AG09309 (cell line): ENCODE results near the gene RHCG.

Experiments used
- DNase-seq: peaks from one replicate; pipeline ENCODE4 v3.0.0-alpha.2; 2010; ENCODE audit warnings: low read depth
- H3K4me3 ChIP-seq: 2 replicates; pipeline ENCODE4 v1.5.1; 2011; ENCODE audit warnings: mild to moderate bottlenecking, low read depth, low read length, moderate library complexity; ENCODE audit not compliant: control insufficient read depth
- TF ChIP-seq, protein P1 (sequence below): IDR thresholded peaks from 2 replicates; pipeline ENCODE4 v1.5.1; 2011; ENCODE audit warnings: mild to moderate bottlenecking, low read depth, low read length, inconsistent platforms; ENCODE audit not compliant: insufficient read depth, control insufficient read depth; ENCODE audit errors: missing control alignments

The RHCG gene

DNA sequence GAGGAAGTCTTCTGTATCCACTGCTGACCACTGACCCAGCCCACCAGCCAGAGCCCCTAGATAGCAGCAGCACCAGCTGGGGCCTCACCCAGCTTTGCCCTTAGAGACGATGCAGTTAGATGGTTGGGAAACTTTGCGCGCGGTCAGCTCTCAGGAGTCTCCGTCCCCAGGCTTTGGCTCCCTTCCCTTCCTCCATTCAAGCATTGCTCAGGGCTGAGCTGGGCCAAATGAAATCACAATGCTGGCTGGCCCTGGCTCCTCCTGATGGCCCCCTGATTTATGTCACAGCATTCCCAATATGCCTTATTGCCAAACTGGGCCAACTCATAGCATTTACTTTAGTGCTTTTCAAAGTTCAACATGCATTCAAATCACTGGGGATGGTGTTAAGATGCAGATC is 34.6 kb upstream of the RHCG start:
- DNase-seq: no peak
- no peak overlapping the region for H3K4me3 ChIP-seq
- TF ChIP-seq, protein P1, sequence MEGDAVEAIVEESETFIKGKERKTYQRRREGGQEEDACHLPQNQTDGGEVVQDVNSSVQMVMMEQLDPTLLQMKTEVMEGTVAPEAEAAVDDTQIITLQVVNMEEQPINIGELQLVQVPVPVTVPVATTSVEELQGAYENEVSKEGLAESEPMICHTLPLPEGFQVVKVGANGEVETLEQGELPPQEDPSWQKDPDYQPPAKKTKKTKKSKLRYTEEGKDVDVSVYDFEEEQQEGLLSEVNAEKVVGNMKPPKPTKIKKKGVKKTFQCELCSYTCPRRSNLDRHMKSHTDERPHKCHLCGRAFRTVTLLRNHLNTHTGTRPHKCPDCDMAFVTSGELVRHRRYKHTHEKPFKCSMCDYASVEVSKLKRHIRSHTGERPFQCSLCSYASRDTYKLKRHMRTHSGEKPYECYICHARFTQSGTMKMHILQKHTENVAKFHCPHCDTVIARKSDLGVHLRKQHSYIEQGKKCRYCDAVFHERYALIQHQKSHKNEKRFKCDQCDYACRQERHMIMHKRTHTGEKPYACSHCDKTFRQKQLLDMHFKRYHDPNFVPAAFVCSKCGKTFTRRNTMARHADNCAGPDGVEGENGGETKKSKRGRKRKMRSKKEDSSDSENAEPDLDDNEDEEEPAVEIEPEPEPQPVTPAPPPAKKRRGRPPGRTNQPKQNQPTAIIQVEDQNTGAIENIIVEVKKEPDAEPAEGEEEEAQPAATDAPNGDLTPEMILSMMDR: no peak

DNA sequence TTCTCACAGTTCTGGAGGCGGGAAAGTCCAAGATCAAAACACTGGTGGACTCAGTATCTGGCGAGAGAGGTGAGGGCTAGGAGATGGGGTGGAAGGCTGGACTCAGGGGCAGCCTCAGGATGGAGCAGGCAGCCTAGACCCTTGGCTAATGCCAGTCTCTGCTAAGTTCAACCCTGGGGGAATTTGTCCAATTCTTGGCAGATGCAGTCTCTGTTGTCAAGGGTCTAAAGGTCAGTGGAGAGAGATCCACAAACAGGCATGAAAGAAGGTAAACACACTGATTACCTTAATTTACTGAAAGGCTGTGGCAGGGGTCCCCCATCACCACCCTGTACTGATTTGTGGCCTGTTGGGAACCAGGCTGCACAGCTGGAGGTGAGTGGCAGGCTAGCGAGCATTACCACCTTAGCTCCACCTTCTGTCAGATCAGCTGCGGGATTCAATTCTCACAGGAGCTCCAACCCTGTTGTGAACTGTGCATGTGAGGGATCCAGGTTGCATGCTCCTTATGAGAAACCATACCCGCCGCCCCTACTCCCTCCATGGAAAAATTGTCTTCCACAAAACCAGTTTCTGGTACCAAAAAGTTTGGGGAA is 32.5 kb upstream of the RHCG start:
- no peak overlapping the region for H3K4me3 ChIP-seq
- TF ChIP-seq, protein P1: no peak
- no peak for DNase-seq

- TF ChIP-seq, protein P1: no peak
- DNase-seq: no peak
These were observed 30.4 kb upstream of the RHCG start for GRCh38 chr15:89526601-89527441.

DNA sequence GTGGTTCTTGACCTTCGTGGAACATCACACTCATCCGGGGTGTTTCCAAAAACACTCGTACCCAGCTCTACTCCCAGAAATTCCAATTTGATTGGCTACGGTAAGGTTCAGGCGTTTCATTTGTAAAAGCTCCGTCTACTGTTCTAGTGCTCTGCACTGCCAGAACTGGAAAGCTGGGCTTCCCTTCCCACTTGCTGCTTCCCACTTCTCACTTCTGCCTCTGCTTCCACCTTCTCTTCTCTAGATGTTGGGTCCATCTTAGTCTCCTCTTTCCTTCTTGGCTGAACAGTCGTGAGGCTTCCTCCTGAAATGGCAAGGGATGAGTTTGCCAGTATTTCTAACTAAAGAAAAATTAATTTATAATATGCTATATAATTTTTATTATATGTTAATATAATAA is 29.8 kb upstream of the RHCG start:
- H3K4me3 ChIP-seq: no peak overlapping the region
- TF ChIP-seq, protein P1: no peak
- no peak for DNase-seq

More at GRCh38 chr15:89526601-89527441, 30.4 kb upstream of the RHCG start:
- H3K4me3 ChIP-seq: no peak overlapping the region

GRCh38 chr15:89524184-89524583 is 27.8 kb upstream of the RHCG start:
- TF ChIP-seq, protein P1: no peak
- DNase-seq: no peak
- H3K4me3 ChIP-seq: no peak overlapping the region

DNA sequence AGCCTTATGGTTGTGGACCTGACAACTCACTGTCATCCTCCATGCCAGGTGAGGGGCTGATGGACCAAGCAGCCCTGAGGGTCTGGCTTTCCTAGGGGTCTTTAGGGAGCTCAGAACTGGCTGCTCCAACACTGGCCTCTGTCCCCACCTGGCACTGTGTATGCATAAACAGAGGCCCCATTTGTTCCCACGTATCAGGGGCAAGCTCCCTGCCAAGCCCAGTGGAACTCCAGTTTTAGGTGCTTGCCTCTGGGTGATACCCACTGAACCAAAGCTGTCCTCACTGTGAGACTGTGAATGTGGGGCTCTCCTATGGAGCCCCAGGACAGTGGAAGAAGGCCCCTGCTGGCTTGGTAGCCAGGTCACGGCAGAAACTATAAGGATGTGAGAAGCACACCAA is 26.7 kb upstream of the RHCG start:
- TF ChIP-seq, protein P1: no peak
- H3K4me3 ChIP-seq: no peak overlapping the region
- no peak for DNase-seq
